ENCODE data around the gene APOBEC3G. TPM values are rescaled to one million over a fixed set of nuclear protein-coding genes. Genes with fewer than 3 reads are reported as not detected.

Gene APOBEC3G
- total RNA-seq, 4 donors from 2014 or later = 6.5 to 27.5 (median 11.4) TPM

DNA sequence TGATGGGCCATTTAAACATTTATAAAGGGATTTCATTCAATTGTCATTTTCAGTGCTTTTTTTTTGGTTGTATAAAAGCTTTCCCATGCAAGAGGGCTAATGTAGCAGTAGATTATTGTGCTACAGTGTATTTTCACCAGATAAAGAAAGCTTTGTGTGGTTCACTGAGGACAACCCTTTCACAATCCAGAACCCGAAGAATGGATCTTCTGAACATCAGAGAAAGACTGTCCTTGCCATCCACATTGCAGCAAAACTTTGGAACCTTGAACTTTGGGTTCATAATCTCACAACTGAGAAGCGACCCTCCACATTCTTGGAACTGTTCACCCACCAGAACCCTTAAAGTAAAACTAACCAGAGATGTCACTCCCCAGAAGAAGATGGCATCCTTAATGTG is 29.3 kb downstream of the APOBEC3G start:
- 49 to 58% methylated on average over 2 of the region's 2 CpGs for WGBS, 2 donors
- Histone ChIP-seq H3K27me3 (no peaks in the 10 kb centered on the region), H3K36me3 (no peaks in the 10 kb centered on the region), H3K4me1 (no peaks in the 10 kb centered on the region), H3K4me3 (no peak overlapping the region), H3K27ac (no peak overlapping the region), H3K9me3 (no peaks in the 10 kb centered on the region)
- TF ChIP-seq, protein P1, sequence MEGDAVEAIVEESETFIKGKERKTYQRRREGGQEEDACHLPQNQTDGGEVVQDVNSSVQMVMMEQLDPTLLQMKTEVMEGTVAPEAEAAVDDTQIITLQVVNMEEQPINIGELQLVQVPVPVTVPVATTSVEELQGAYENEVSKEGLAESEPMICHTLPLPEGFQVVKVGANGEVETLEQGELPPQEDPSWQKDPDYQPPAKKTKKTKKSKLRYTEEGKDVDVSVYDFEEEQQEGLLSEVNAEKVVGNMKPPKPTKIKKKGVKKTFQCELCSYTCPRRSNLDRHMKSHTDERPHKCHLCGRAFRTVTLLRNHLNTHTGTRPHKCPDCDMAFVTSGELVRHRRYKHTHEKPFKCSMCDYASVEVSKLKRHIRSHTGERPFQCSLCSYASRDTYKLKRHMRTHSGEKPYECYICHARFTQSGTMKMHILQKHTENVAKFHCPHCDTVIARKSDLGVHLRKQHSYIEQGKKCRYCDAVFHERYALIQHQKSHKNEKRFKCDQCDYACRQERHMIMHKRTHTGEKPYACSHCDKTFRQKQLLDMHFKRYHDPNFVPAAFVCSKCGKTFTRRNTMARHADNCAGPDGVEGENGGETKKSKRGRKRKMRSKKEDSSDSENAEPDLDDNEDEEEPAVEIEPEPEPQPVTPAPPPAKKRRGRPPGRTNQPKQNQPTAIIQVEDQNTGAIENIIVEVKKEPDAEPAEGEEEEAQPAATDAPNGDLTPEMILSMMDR (IDR thresholded peaks at IDR 0.05) = no peak
- no peak for TF ChIP-seq POLR2A (IDR thresholded peaks at IDR 0.05)
- TF ChIP-seq EP300 (IDR thresholded peaks at IDR 0.05) = no peak
- no peak for DNase-seq (ENCODE audit: low spot score in 2 of 2)

DNA sequence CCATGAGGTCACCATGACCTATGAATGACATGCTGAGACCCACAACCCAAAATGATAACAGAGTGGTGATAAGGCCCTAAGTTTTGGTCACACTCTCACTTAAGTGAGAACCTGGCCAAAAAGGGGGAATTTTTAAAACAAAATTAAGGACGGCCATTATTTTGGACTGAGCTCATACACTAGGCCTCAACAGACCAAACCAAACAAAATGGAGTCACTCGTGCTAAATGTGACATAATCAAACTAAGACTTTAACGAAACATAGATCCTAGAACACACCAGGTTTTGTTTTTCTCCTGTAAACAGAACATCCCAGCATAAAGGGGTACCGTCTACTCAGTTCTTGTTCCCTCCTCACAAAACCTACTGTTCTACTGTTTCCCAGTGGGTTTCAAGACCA is 31.4 kb downstream of the APOBEC3G start:
- 89 to 91% methylated on average over 4 of the region's 4 CpGs for WGBS, 2 donors
- Histone ChIP-seq H3K27me3 (no peaks in the 10 kb centered on the region), H3K4me1 (no peaks in the 10 kb centered on the region), H3K4me3 (no peak overlapping the region), H3K9me3 (no peaks in the 10 kb centered on the region), H3K36me3 (no peaks in the 10 kb centered on the region), H3K27ac (no peak overlapping the region)
- TF ChIP-seq, protein P1 (IDR thresholded peaks at IDR 0.05) = no peak
- TF ChIP-seq POLR2A (IDR thresholded peaks at IDR 0.05) (no peak), EP300 (IDR thresholded peaks at IDR 0.05) (no peak)
- no peak for DNase-seq (ENCODE audit: low spot score in 2 of 2)

DNA sequence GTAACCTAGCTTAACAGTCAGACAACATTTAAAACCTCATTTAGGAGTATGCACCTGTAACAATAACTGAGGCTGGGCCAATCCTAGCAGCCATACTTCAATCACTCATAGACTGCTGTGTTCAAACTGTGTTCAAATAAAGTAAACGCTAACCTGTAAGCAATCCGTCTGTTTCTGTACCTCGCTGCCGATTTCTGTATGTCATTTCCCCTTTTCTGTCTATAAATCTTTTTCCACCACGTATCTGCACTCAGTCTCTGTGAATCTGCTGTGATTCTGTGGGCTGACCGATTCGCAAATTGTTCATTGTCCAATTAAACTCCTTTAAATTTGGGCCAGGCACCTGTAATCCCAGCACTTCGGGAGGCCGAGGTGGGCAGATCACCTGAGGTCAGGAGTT is 32.3 kb downstream of the APOBEC3G start:
- TF ChIP-seq POLR2A (IDR thresholded peaks at IDR 0.05) = no peak
- TF ChIP-seq, protein P1 (IDR thresholded peaks at IDR 0.05) = no peak
- no peak for TF ChIP-seq EP300 (IDR thresholded peaks at IDR 0.05)
- Histone ChIP-seq H3K9me3 (no peaks in the 10 kb centered on the region), H3K36me3 (no peaks in the 10 kb centered on the region), H3K27ac (no peak overlapping the region), H3K4me3 (no peak overlapping the region), H3K27me3 (no peaks in the 10 kb centered on the region), H3K4me1 (no peaks in the 10 kb centered on the region)
- 82 to 87% methylated on average over 9 of the region's 9 CpGs for WGBS, 2 donors
- DNase-seq (ENCODE audit: low spot score in 2 of 2) = no peak

DNA sequence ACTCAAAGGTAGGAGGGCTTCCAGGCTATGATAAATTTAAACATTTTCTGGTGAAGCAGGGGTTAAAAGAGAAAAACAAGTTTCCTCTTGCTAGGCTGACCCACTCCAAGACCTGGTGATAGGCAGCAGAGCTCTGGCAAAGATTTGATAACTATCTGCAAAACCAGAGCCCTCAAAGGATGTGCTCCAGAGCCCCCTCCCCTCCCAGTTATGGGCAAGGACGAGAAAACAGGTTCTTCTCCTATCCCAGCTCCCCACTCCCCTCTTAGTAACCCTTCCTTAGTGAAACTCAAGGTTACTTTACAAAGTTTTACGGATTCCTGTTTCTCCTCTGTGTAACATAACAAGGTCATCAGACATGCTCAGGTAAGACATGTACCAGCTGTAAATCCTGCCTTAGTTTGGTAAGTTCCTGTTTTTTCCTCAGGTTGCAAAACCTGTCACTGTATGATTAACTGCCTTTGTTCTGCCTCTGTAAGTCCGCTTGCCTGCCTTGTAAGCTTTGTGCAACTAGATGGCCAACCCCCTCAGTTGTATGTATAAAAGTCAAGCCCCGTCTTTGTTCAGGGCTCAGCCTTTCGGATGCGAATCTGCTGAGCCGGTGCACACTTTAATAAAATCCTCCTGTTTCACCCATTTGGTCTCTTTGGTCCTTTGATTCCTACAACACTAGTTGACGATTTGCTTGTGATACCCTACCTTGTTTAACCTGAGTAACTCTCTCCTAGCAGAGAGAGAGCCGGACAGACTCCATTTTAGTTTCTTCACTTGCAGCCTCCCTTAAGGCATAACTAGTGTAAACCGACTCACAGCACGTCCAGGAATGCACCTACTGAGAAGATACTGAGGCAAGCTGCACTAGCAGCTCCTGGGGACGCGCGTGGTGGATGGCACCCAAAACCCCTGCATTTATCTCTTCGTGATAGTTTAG is 33.8 kb downstream of the APOBEC3G start:
- H3K4me1 ChIP-seq = no peaks in the 10 kb centered on the region
- TF ChIP-seq, protein P1 (IDR thresholded peaks at IDR 0.05) = no peak
- TF ChIP-seq POLR2A (IDR thresholded peaks at IDR 0.05) (no peak), EP300 (IDR thresholded peaks at IDR 0.05) (no peak)
- no peaks in the 10 kb centered on the region for H3K9me3 ChIP-seq
- no peak for DNase-seq (ENCODE audit: low spot score in 2 of 2)
- no peaks in the 10 kb centered on the region for H3K36me3 ChIP-seq
- no peak overlapping the region for H3K4me3 ChIP-seq
- WGBS, 2 donors = 61 to 68% methylated on average over 15 of the region's 15 CpGs
- H3K27ac ChIP-seq = no peak overlapping the region
- H3K27me3 ChIP-seq = no peaks in the 10 kb centered on the region

DNA sequence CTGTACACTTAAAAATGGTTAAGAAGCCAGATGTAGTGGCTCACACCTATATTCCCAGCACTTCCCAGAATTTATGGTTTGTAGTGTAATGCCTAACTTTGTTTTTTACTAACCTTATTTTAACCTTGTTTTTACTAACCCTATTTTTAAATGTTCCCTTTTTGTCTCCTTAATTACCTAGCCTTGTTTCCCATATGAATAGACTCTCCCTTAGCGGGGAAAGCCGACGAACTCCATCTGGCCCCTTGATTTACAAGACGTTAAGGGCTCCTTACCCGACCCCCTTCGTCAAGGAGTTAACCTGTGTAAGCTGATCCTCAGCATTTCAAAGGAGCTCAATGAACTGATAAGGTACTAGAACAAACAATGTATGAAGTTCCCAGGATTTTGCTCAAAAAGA is 37.0 kb downstream of the APOBEC3G start:
- TF ChIP-seq POLR2A (IDR thresholded peaks at IDR 0.05) = no peak
- TF ChIP-seq, protein P1 (IDR thresholded peaks at IDR 0.05) = no peak
- TF ChIP-seq EP300 (IDR thresholded peaks at IDR 0.05) = no peak
- no peak overlapping the region for H3K27ac ChIP-seq
- H3K36me3 ChIP-seq = no peaks in the 10 kb centered on the region
- DNase-seq (ENCODE audit: low spot score in 2 of 2) = no peak
- H3K4me3 ChIP-seq = no peak overlapping the region
- WGBS, 2 donors = 44 to 53% methylated on average over 6 of the region's 6 CpGs
- H3K27me3 ChIP-seq = no peaks in the 10 kb centered on the region
- H3K4me1 ChIP-seq = no peaks in the 10 kb centered on the region
- H3K9me3 ChIP-seq = no peaks in the 10 kb centered on the region

Measured in tibial nerve (tissue), 4 donors.